ENCODE results near the gene HSPA9. TPM values are rescaled to one million over a fixed set of nuclear protein-coding genes. Genes with fewer than 3 reads are reported as not detected.

Gene HSPA9
- total and polyA plus RNA-seq, 2 of the 8 experiments (the other 6 are each of a cell fraction or from before 2014, with no cell fraction given), result 191 to 395 TPM

DNA sequence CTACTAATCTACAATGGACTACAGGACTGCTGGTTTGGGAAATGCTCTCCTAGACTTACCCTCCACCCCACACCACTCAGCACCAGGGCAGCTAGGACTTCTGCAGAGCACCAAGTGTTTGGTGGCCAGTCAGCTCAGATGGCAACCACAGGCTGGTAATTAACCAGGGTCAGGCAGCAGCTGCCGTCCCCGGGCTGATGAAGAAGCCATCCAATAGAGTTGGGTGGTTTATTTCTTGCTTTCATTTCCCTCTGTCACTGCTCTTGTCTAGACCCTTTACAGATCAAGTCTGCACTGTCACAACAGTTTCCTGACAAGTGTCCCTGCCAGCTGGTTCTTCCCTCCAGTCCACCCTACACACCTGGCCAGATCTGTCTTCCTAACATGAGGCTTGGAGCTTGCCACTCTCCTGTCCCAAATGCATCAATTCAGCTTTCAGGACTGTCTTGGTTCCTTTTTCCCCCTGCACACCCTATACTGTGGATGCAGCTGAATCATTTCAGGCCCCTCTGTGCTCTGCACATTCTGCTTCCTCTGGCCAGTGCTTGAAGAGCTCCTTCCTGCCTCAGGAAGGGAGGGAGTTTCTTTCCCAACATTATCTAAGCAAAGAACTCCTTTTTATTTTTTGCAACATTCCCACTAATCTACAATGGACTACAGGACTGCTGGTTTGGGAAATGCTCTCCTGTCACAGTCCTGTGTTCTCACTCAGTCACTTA lies 30.2 kb upstream of the HSPA9 start:
- no peak overlapping the region for H2BK20ac ChIP-seq (ENCODE audit: low read length)
- no peaks in the 10 kb centered on the region for H3K27me3 ChIP-seq (replicated peaks in 1 of 4; ENCODE audit: control insufficient read depth in 3 of 4, extremely low read depth in 1 of 4, insufficient read depth in 3 of 4, low read length in 3 of 4)
- H3K14ac ChIP-seq (ENCODE audit: insufficient read length), result no peak overlapping the region
- H3K4me2 ChIP-seq (ENCODE audit: insufficient read depth in 1 of 2, low read depth in 2 of 2, low read length in 2 of 2), result no peak overlapping the region
- H3K18ac ChIP-seq (ENCODE audit: extremely low read depth, low read length), result no peak overlapping the region
- H4K8ac ChIP-seq (ENCODE audit: extremely low read depth, insufficient read depth, low read length), result no peak overlapping the region
- no peaks in the 10 kb centered on the region for H3K36me3 ChIP-seq (ENCODE audit: control insufficient read depth in 2 of 4, insufficient read depth in 4 of 4, low read length in 3 of 4)
- FAIRE-seq, result no peak
- no peak overlapping the region for H3K23ac ChIP-seq (ENCODE audit: insufficient read length)
- no peak overlapping the region for H2AK5ac ChIP-seq (ENCODE audit: low read depth, low read length)
- no peak overlapping the region for H2BK120ac ChIP-seq (replicated peaks; ENCODE audit: low read depth, low read length)
- H4K91ac ChIP-seq (replicated peaks; ENCODE audit: insufficient read length, low read length), result no peak overlapping the region
- ChIA-PET CTCF (ENCODE audit: partially characterized antibody) (interaction anchor here (1.0 to 5.6 kb wide), 7 partner anchors 10 to 58 kb away, joined by 3 to 60 read pairs (median 11); no protein-coding TSS in a partner anchor), POLR2A (ENCODE audit: partially characterized antibody) (interaction anchor here (1.6 to 2.4 kb wide), 2 partner anchors 30 to 34 kb away, joined by 4 to 9 read pairs; partner anchors contain the start of gene HSPA9)
- 95% methylated on average over 2 of the region's 2 CpGs; no CpG with 5 or more reads in 1 of the 2 experiments for WGBS, 2 experiments (ENCODE audit: extremely low coverage in 1 of 2, insufficient coverage in 1 of 2, insufficient read length in 1 of 2, insufficient replicate concordance in 2 of 2, low coverage in 1 of 2, low lambda C conversion rate in 2 of 2, missing lambda C conversion rate in 1 of 2)
- no peak for DNase-seq (ENCODE audit: low read depth in 1 of 2, low spot score in 2 of 2)
- H3K9me3 ChIP-seq (ENCODE audit: insufficient read depth in 2 of 2, low read depth in 1 of 2, low read length in 1 of 2), result no peaks in the 10 kb centered on the region
- H3K27ac ChIP-seq (ENCODE audit: low read depth, low read length), result no peak overlapping the region
- H2BK15ac ChIP-seq (ENCODE audit: low read length), result no peak overlapping the region
- H3K56ac ChIP-seq (replicated peaks; ENCODE audit: insufficient read length, low read depth, low read length), result no peak overlapping the region
- H4K5ac ChIP-seq (ENCODE audit: insufficient read length, low read depth, low read length), result no peak overlapping the region
- no peak overlapping the region for H3K4me3 ChIP-seq (ENCODE audit: extremely low read depth in 1 of 4, insufficient read depth in 2 of 4, low read depth in 3 of 4, low read length in 4 of 4)
- no peaks in the 10 kb centered on the region for H3K79me2 ChIP-seq (ENCODE audit: control insufficient read depth in 1 of 2, insufficient read depth in 2 of 2, low read length in 2 of 2)
- H3K9ac ChIP-seq (replicated peaks in 1 of 4; ENCODE audit: extremely low read depth in 1 of 4, low read depth in 3 of 4, low read length in 3 of 4), result no peak overlapping the region
- no peak overlapping the region for H3K4ac ChIP-seq (replicated peaks; ENCODE audit: insufficient read length, low read depth, low read length)
- no peaks in the 10 kb centered on the region for H3K23me2 ChIP-seq (ENCODE audit: low read depth, low read length)
- H2AFZ ChIP-seq (ENCODE audit: low read length), result no peak overlapping the region
- peak overlapping the region; percentile 61; the same call in 1 of the 2 replicates for H2BK12ac ChIP-seq (ENCODE audit: low read depth, low read length)
- no peaks in the 10 kb centered on the region for H3K79me1 ChIP-seq (ENCODE audit: low read depth, low read length)
- no peaks in the 10 kb centered on the region for H4K20me1 ChIP-seq (replicated peaks in 1 of 2; ENCODE audit: control insufficient read depth in 1 of 2, insufficient read depth in 2 of 2, low read length in 2 of 2)
- H2BK5ac ChIP-seq (ENCODE audit: low read depth, low read length), result no peak overlapping the region
- TF ChIP-seq NANOG (IDR thresholded peaks at IDR 0.05; ENCODE audit: insufficient read depth, low read depth, low read length, poor library complexity, severe bottlenecking), result no peak
- no peak for TF ChIP-seq RFX5 (IDR thresholded peaks at IDR 0.05; ENCODE audit: borderline replicate concordance, low read depth, low read length)
- no peak for TF ChIP-seq EGR1 (IDR thresholded peaks at IDR 0.05; ENCODE audit: borderline replicate concordance, low read depth, low read length)
- TF ChIP-seq RAD21 (IDR thresholded peaks at IDR 0.05 in 1 of 2, conservative IDR thresholded peaks at IDR 0.05 in 1 of 2; ENCODE audit: low read depth in 2 of 2, low read length in 2 of 2), result no peak
- TF ChIP-seq, protein P1, sequence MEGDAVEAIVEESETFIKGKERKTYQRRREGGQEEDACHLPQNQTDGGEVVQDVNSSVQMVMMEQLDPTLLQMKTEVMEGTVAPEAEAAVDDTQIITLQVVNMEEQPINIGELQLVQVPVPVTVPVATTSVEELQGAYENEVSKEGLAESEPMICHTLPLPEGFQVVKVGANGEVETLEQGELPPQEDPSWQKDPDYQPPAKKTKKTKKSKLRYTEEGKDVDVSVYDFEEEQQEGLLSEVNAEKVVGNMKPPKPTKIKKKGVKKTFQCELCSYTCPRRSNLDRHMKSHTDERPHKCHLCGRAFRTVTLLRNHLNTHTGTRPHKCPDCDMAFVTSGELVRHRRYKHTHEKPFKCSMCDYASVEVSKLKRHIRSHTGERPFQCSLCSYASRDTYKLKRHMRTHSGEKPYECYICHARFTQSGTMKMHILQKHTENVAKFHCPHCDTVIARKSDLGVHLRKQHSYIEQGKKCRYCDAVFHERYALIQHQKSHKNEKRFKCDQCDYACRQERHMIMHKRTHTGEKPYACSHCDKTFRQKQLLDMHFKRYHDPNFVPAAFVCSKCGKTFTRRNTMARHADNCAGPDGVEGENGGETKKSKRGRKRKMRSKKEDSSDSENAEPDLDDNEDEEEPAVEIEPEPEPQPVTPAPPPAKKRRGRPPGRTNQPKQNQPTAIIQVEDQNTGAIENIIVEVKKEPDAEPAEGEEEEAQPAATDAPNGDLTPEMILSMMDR (IDR thresholded peaks at IDR 0.05; ENCODE audit: control extremely low read depth in 1 of 3, insufficient read depth in 1 of 3, low read depth in 1 of 3, low read length in 3 of 3), result no peak
- no peak for TF ChIP-seq RXRA (IDR thresholded peaks at IDR 0.05; ENCODE audit: insufficient read depth, low read depth, low read length)
- H3K4me1 ChIP-seq (replicated peaks in 1 of 4; ENCODE audit: control insufficient read depth in 3 of 4, insufficient read depth in 4 of 4, low read length in 3 of 4), result peaks cover 0 to 8% (median 7%) of the 10 kb centered on the region in 4 experiments; a peak in 6 of 7 replicates
